ENCODE measurements around the gene PPIF.

- TF ChIP-seq CTCF (conservative IDR thresholded peaks at IDR 0.05; ENCODE audit: low read length) (no peak), EZH2phosphoT487 (IDR thresholded peaks at IDR 0.05; ENCODE audit: borderline replicate concordance, low read depth, low read length) (no peak)
These were observed 36.8 kb downstream of the PPIF start for GRCh38 chr10:79383974-79384606.
